Measurements from ENCODE around the gene EVL. TPM values are rescaled to one million over a fixed set of nuclear protein-coding genes. Genes with fewer than 3 reads are reported as not detected.

Gene EVL
- total RNA-seq, 1 donor from 2014 or later = 40.8 TPM

MicroRNAs within 50 kb of the gene (microRNA counts, 767-probe panel; counts per million panel counts)
- microRNA hsa-miR-151b (not detected), microRNA hsa-miR-342-3p (not detected), microRNA hsa-miR-342-5p (not detected)

Small RNA genes lying within 50 kb of the gene (microRNA-seq; reads per million reads assigned to microRNA genes)
- gene MIR151B = 3.1 reads per million, percentile 13 among the genes with 10 or more reads in this experiment
- gene MIR342 = 744 reads per million, percentile 77 among the genes with 10 or more reads in this experiment

Other genes starting within 250 kb of the EVL start
- gene DEGS2, start 94.2 kb downstream of the EVL start, total RNA-seq = 0.11 and 0.16 TPM in 2 replicates
- 39.3 and 39.9 TPM in 2 replicates for gene YY1, start 173.7 kb downstream of the EVL start, total RNA-seq
- gene SLC25A29, start 241.0 kb downstream of the EVL start, total RNA-seq = 79.6 and 93.0 TPM in 2 replicates